ENCODE data around the gene TMX4.

TMX4 gene

DNA sequence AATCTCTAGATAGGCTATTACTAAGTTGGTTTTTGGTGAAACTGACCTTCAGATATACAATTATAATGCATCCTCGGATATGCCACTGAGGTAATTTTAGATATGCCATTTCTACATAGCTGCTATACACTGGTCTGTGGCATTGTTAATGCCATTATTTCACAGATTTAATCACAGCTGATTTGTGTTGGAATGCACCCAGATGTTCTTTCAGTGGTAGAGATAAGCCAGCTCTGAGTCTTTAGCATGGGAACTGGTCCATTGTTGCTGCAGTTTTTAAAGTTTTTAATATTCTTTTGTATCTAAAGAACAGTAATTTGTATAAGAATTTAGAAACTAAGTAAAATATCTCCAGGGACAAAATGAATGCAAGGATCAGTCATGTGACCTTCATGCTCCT lies 6.8 kb downstream of the TMX4 start:
- H3K36me3 Mint-ChIP-seq (ENCODE audit: low read depth) = peaks cover 6% of the 10 kb centered on the region
- no peak overlapping the region for H3K27ac Mint-ChIP-seq
- no peaks in the 10 kb centered on the region for H3K9me3 Mint-ChIP-seq
- H3K4me3 Mint-ChIP-seq = no peak overlapping the region
- H3K4me1 Mint-ChIP-seq = no peaks in the 10 kb centered on the region
- no peaks in the 10 kb centered on the region for H3K27me3 Mint-ChIP-seq (ENCODE audit: low read depth)
- TF ChIP-seq, protein P1, sequence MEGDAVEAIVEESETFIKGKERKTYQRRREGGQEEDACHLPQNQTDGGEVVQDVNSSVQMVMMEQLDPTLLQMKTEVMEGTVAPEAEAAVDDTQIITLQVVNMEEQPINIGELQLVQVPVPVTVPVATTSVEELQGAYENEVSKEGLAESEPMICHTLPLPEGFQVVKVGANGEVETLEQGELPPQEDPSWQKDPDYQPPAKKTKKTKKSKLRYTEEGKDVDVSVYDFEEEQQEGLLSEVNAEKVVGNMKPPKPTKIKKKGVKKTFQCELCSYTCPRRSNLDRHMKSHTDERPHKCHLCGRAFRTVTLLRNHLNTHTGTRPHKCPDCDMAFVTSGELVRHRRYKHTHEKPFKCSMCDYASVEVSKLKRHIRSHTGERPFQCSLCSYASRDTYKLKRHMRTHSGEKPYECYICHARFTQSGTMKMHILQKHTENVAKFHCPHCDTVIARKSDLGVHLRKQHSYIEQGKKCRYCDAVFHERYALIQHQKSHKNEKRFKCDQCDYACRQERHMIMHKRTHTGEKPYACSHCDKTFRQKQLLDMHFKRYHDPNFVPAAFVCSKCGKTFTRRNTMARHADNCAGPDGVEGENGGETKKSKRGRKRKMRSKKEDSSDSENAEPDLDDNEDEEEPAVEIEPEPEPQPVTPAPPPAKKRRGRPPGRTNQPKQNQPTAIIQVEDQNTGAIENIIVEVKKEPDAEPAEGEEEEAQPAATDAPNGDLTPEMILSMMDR (IDR thresholded peaks at IDR 0.05; ENCODE audit: unreplicated experiment in 3 of 3) = no peak

DNA sequence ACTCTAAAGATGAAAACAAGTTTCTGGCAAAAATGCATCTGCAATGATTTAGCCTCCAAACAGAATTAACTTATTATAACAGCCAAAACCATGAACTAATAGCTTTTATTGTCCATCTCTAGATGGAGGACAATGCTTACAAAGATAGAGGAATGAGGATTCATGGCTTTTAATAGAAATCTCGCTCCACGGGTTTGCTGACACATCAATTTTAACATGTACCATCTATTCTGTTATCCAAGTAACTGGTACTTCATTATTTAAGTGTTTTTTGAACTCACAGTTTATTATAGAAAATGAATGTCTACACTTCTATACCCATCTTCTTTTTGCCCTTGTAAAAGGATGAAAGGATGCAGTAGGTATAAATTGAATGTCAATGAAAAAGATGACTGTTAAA lies 10.8 kb downstream of the TMX4 start:
- H3K27ac Mint-ChIP-seq = no peak overlapping the region
- H3K4me3 Mint-ChIP-seq = no peak overlapping the region
- H3K36me3 Mint-ChIP-seq (ENCODE audit: low read depth) = peaks cover 24% of the 10 kb centered on the region
- H3K4me1 Mint-ChIP-seq = no peaks in the 10 kb centered on the region
- H3K27me3 Mint-ChIP-seq (ENCODE audit: low read depth) = no peaks in the 10 kb centered on the region
- TF ChIP-seq, protein P1 (IDR thresholded peaks at IDR 0.05; ENCODE audit: unreplicated experiment in 3 of 3) = no peak
- H3K9me3 Mint-ChIP-seq = no peaks in the 10 kb centered on the region

DNA sequence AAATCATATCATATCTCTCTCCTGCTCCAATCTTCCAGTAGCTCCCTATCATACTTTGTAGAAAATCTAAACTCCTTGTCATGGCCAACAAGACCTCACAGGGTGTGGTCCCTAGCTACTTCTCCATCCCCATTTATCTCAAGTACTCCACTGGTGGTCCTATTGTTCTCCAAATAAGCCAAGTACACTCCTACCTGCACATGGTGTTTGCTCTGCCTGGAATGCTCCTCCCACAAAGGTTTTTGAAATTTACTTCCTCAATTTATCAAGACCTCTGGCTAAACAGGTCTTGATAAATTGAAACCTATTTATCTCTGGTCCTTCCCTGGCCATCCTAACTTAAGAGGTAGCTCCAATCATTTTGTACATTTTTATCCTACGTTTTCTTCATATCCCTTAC lies 12.1 kb downstream of the TMX4 start:
- peaks cover 24% of the 10 kb centered on the region for H3K36me3 Mint-ChIP-seq (ENCODE audit: low read depth)
- H3K9me3 Mint-ChIP-seq = no peaks in the 10 kb centered on the region
- H3K27me3 Mint-ChIP-seq (ENCODE audit: low read depth) = no peaks in the 10 kb centered on the region
- TF ChIP-seq, protein P1 (IDR thresholded peaks at IDR 0.05; ENCODE audit: unreplicated experiment in 3 of 3) = no peak
- no peak overlapping the region for H3K4me3 Mint-ChIP-seq
- H3K27ac Mint-ChIP-seq = no peak overlapping the region
- H3K4me1 Mint-ChIP-seq = no peaks in the 10 kb centered on the region

DNA sequence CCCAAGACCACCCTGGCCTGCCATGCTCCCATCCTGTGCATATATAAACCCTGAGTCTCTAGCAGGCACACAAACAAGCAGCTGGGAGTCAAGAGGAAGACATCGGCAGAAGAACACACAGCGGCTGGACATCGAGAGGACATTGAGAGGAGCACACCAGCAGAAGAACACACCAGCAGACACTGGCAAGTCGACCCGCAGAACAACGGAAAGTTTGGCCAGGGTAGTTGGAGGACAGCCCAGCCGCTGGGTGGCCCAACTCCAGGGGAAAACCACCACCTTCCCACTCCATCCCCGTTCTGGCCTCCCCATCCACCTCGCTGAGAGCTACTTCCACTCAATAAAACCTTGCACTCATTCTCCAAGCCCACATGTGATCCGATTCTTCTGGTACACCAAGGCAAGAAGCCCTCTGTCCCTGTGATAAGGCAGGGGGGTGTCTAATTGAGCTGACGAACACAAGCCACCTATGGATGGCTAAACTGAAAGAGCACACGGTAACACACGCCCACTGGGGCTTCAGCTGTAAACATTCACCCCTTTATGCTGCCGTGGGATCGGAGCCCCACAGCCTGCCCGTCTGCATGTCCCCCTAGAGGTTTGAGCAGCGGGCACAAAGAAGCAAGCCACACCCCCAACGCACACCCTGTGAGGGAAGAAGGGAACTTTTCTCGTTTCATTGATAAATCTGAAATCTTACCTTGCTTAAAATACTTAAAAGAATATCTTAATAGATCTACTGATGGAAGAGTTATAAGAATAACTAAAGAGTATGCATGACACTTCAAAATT lies 13.8 kb downstream of the TMX4 start:
- no peaks in the 10 kb centered on the region for H3K9me3 Mint-ChIP-seq
- TF ChIP-seq, protein P1 (IDR thresholded peaks at IDR 0.05; ENCODE audit: unreplicated experiment in 3 of 3) = no peak
- H3K27ac Mint-ChIP-seq = no peak overlapping the region
- no peaks in the 10 kb centered on the region for H3K4me1 Mint-ChIP-seq
- no peak overlapping the region for H3K4me3 Mint-ChIP-seq
- H3K27me3 Mint-ChIP-seq (ENCODE audit: low read depth) = no peaks in the 10 kb centered on the region
- H3K36me3 Mint-ChIP-seq (ENCODE audit: low read depth) = peaks cover 29% of the 10 kb centered on the region

DNA sequence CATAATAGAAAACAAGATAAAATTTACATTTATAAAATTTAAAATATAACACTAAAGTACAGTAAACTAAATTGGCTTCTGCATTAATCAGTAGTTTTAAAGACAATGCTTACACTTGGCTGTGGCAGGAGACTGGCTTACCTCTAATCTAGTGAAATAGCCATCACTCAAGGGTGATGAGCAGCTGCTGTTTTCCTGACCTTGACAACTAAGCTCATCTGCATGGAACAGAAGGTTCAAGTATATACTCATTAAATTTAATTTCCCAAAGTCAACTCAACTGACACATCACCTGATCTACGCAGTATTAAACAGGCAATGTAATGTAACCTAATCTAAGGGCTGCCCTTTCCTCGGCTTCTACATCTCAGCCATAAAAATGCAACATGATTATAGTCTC lies 14.5 kb downstream of the TMX4 start:
- Mint-ChIP-seq H3K4me3 (no peak overlapping the region), H3K27me3 (ENCODE audit: low read depth) (no peaks in the 10 kb centered on the region), H3K9me3 (no peaks in the 10 kb centered on the region), H3K4me1 (no peaks in the 10 kb centered on the region), H3K27ac (no peak overlapping the region), H3K36me3 (ENCODE audit: low read depth) (peaks cover 36% of the 10 kb centered on the region)
- TF ChIP-seq, protein P1 (IDR thresholded peaks at IDR 0.05; ENCODE audit: unreplicated experiment in 3 of 3) = no peak

DNA sequence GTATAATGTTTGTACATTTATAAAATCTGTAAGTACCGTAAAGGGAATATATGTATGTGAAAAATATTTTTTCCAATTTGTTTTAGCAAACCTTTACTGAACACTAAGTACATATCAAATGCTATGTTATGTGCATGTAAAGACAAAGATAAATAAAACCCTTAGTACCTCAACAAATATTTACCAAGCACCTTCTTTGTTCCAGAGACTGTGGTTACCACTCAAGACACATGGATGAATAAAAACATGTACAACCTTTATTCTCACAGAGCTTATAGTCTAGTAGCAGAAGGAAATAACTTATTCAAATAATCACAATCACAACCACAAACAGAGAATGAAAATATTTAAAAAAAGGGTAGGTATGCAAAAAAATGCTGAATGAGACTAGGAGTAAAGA lies 17.5 kb downstream of the TMX4 start:
- Mint-ChIP-seq H3K27me3 (ENCODE audit: low read depth) (no peaks in the 10 kb centered on the region), H3K4me3 (no peak overlapping the region), H3K4me1 (no peaks in the 10 kb centered on the region), H3K9me3 (no peaks in the 10 kb centered on the region), H3K36me3 (ENCODE audit: low read depth) (peaks cover 24% of the 10 kb centered on the region), H3K27ac (no peak overlapping the region)
- TF ChIP-seq, protein P1 (IDR thresholded peaks at IDR 0.05; ENCODE audit: unreplicated experiment in 3 of 3) = no peak
